HepG2 (cell line): ENCODE data around the gene DNAI4. TPM values are rescaled to one million over a fixed set of nuclear protein-coding genes. Genes with fewer than 3 reads are reported as not detected.

ENCODE experiments used
- ATAC-seq: fragments of 200-7000 bp; cut with Tn5 transposase; 3 replicates; pipeline ENCODE4 v1.9.1; 2020; ENCODE audit warnings: mild to moderate bottlenecking, moderate library complexity
- BruUV-seq: library from RNA; stranded (reverse); fragments of 400-500 nt; replicated peaks from 2 replicates; lab custom pipeline; 2021; lab: Mats Ljungman, UMichigan
- CTCF ChIA-PET: fragments of 300-600 bp; formaldehyde crosslinking; extraction: SDS; loops from one replicate; lab custom pipeline; 2021; ENCODE audit warnings: low total read pairs, inconsistent platforms, low intra/inter-chr PET ratio; lab: Yijun Ruan, JAX
- POLR2A ChIA-PET: fragments of 350-600 bp; sonication (Branson Sonifier 250); formaldehyde crosslinking; loops from one replicate; lab custom pipeline; 2020; ENCODE audit warnings: antibody characterized with exemption, inconsistent platforms; lab: Yijun Ruan, JAX
- DNase-seq: peaks from one replicate; pipeline ENCODE4 v3.0.0-alpha.2; 2015; ENCODE audit warnings: low spot score
- FAIRE-seq: peaks from 3 replicates; lab custom pipeline; 2011; peaks lifted over from hg19 to GRCh38; lab: Jason Lieb, UNC
- H2AFZ ChIP-seq: one replicate; pipeline ENCODE4 v1.6.1; 2011; ENCODE audit warnings: low read length, inconsistent platforms
- H3K27ac ChIP-seq: fragments of 300-600 bp; 3 replicates; pipeline ENCODE4 v1.8.0; 2011; ENCODE audit warnings: mixed run types, mild to moderate bottlenecking, mixed read lengths, low read length, inconsistent platforms; ENCODE audit not compliant: insufficient read depth; ENCODE audit errors: extremely low read length
- H3K27me3 ChIP-seq, 2 experiments: fragments of 200-600 bp in 1 of 2; 2 replicates in 1 of 2; 3 replicates in 1 of 2; pipeline versions ENCODE4 v1.6.0 to v1.8.0; 2011; ENCODE audit warnings: low read length in 2 of 2, mild to moderate bottlenecking in 2 of 2, moderate library complexity in 2 of 2, inconsistent platforms in 1 of 2; ENCODE audit not compliant: insufficient read depth in 2 of 2, control insufficient read depth in 1 of 2
- H3K36me3 ChIP-seq, 2 experiments: fragments of 200-600 bp in 1 of 2; replicated peaks in 1 of 2; 2 replicates in 1 of 2; 3 replicates in 1 of 2; pipeline versions ENCODE4 v1.5.1 to v1.8.0; 2011; ENCODE audit warnings: low read length in 2 of 2, inconsistent platforms in 1 of 2; ENCODE audit not compliant: insufficient read depth in 2 of 2, control insufficient read depth in 1 of 2
- H3K4me1 ChIP-seq: 2 replicates; pipeline ENCODE4 v1.5.1; 2012; ENCODE audit warnings: low read length, inconsistent platforms; ENCODE audit not compliant: insufficient read depth
- H3K4me2 ChIP-seq: 2 replicates; pipeline ENCODE4 v1.6.0; 2011; ENCODE audit warnings: low read depth, low read length, inconsistent platforms
- H3K4me3 ChIP-seq, 3 experiments: fragments of 200-600 bp in 1 of 3; sonication (generic), shearing (Covaris generic) in 1 of 3; replicated peaks in 1 of 3; 2 replicates each; pipeline ENCODE4 v1.5.1; 2011 to 2016; ENCODE audit warnings: low read length in 3 of 3, inconsistent platforms in 2 of 3, low read depth in 2 of 3, mild to moderate bottlenecking in 2 of 3, control low read depth in 1 of 3, mixed read lengths in 1 of 3; ENCODE audit not compliant: insufficient read depth in 1 of 3
- H3K79me2 ChIP-seq: one replicate; pipeline ENCODE4 v1.6.1; 2011; ENCODE audit warnings: low read length, inconsistent platforms; ENCODE audit not compliant: insufficient read depth
- H3K9ac ChIP-seq: 2 replicates; pipeline ENCODE4 v1.6.0; 2011; ENCODE audit warnings: mild to moderate bottlenecking, low read depth, low read length, inconsistent platforms; ENCODE audit not compliant: insufficient read depth
- H3K9me3 ChIP-seq: 2 replicates; pipeline ENCODE4 v1.5.1; 2012; ENCODE audit warnings: mild to moderate bottlenecking, low read length
- H4K20me1 ChIP-seq: 2 replicates; pipeline ENCODE4 v1.6.0; 2011; ENCODE audit warnings: inconsistent platforms, mild to moderate bottlenecking, low read length, moderate library complexity; ENCODE audit not compliant: insufficient read depth
- CC2D1A ChIP-seq: sonication (generic); formaldehyde crosslinking; IDR thresholded peaks from 2 replicates; pipeline ENCODE4 v1.8.1; 2023; ENCODE audit warnings: mild to moderate bottlenecking, missing genetic modification reagents
- ELF1 ChIP-seq: sonication (generic); formaldehyde crosslinking; IDR thresholded peaks from 2 replicates; pipeline ENCODE4 v1.4.0; 2020; ENCODE audit warnings: missing genetic modification reagents
- FOSL1 ChIP-seq: sonication (generic); formaldehyde crosslinking; IDR thresholded peaks from 2 replicates; pipeline ENCODE4 v1.9.0; 2021; ENCODE audit warnings: missing genetic modification reagents, borderline replicate concordance
- HMGXB3 ChIP-seq: sonication (generic); formaldehyde crosslinking; IDR thresholded peaks from 2 replicates; pipeline ENCODE4 v1.4.0; 2020; ENCODE audit warnings: missing genetic modification reagents, borderline replicate concordance
- PTBP1 ChIP-seq: fragments of 200-400 bp; formaldehyde crosslinking; IDR thresholded peaks from 2 replicates; pipeline ENCODE4 v1.6.1; 2018; ENCODE audit warnings: low read length, low read depth; ENCODE audit not compliant: poor library complexity, severe bottlenecking
- SMC3 ChIP-seq: IDR thresholded peaks from 2 replicates; pipeline ENCODE4 v1.6.1; 2011; ENCODE audit warnings: low read length, improper control_type of control experiment
- STAT6 ChIP-seq: sonication (generic); formaldehyde crosslinking; IDR thresholded peaks from 2 replicates; pipeline ENCODE4 v1.4.0; 2020; ENCODE audit warnings: missing genetic modification reagents, mild to moderate bottlenecking, borderline replicate concordance
- ZNF383 ChIP-seq: sonication (generic); formaldehyde crosslinking; IDR thresholded peaks from 2 replicates; pipeline ENCODE4 v1.4.0; 2020; ENCODE audit warnings: missing genetic modification reagents, mild to moderate bottlenecking, borderline replicate concordance
- ZSCAN30 ChIP-seq: sonication (generic); formaldehyde crosslinking; IDR thresholded peaks from 2 replicates; pipeline ENCODE4 v1.5.0; 2020; ENCODE audit warnings: mild to moderate bottlenecking, missing genetic modification reagents
- WGBS: methylation state at CpG from one replicate; pipeline ENCODE4 v1.1.6; 2017; ENCODE audit warnings: low lambda C conversion rate; 5-methylcytosine and 5-hydroxymethylcytosine counted together
- in situ Hi-C: cut with HindIII; loops from 2 replicates; pipeline ENCODE4 v1.10.0; 2017; ENCODE audit warnings: low pct_unique_long_range_greater_than_20kb; ENCODE audit not compliant: extremely low pct_ligation_motif_present
- intact Hi-C: fragments of 100-400 bp; cut with micrococcal nuclease; formaldehyde crosslinking; loops from one replicate; pipeline ENCODE4 v1.10.0; 2022; ENCODE audit not compliant: unreplicated experiment
- polyA plus RNA-seq, 8 experiments: library from polyadenylated mRNA; depleted of rRNA in 3 of 8; stranded (reverse) in 7 of 8; unstranded in 1 of 8; fragments of >200 nt; fragmentation: Illumina TruSeq in 4 of 8; extraction: Trizol in 4 of 8; gene quantifications; 2 replicates each; pipeline versions ENCODE4 v1.2.1 to v1.2.3, GENCODE V29; 2011 to 2016; ENCODE audit warnings: low read depth in 4 of 8, missing spikeins in 1 of 8, mixed read lengths in 1 of 8; ENCODE audit not compliant: insufficient read depth in 1 of 8
- total RNA-seq, 5 experiments: library from RNA; depleted of rRNA; stranded (reverse); fragments of >200 nt; fragmentation: Illumina TruSeq; extraction: Trizol; gene quantifications; 2 replicates each; pipeline ENCODE4 v1.2.3, GENCODE V29; 2016; ENCODE audit warnings: low read depth in 1 of 5

Gene DNAI4
- total and polyA plus RNA-seq, 2 of the 13 experiments (the other 11 are each of a cell fraction or from before 2014, with no cell fraction given), result 0.04 to 0.08 TPM

GRCh38 chr1:66867501-66867900 lies 57.2 kb downstream of the DNAI4 start:
- DNase-seq, result no peak
- CTCF ChIA-PET, result no interaction called here
- intact Hi-C loops, result no loop called here
- Histone ChIP-seq H2AFZ (no peak overlapping the region), H3K27me3 (no peaks in the 10 kb centered on the region), H3K27ac (no peak overlapping the region), H3K4me3 (no peak overlapping the region), H3K9me3 (no peaks in the 10 kb centered on the region), H3K9ac (no peak overlapping the region), H4K20me1 (no peaks in the 10 kb centered on the region), H3K4me1 (no peaks in the 10 kb centered on the region), H3K36me3 (no peaks in the 10 kb centered on the region), H3K4me2 (no peak overlapping the region), H3K79me2 (no peaks in the 10 kb centered on the region)
- ATAC-seq, result no peak
- BruUV-seq, result no TSS peak
- FAIRE-seq, result no peak
- TF ChIP-seq ZNF383 (no peak), ZSCAN30 (CRISPR knock-in tag) (no peak), CC2D1A (CRISPR knock-in tag) (no peak)
- POLR2A ChIA-PET, result no interaction called here
- in situ Hi-C loops, result no loop called here
- WGBS, result 17% methylated on average over 2 of the region's 2 CpGs

- ChIA-PET POLR2A (no interaction called here), CTCF (no interaction called here)
- H3K9ac ChIP-seq, result no peak overlapping the region
- 0% methylated on average over 3 of the region's 3 CpGs for WGBS
- no peaks in the 10 kb centered on the region for H3K27me3 ChIP-seq
- H3K79me2 ChIP-seq, result no peaks in the 10 kb centered on the region
- no peak overlapping the region for H2AFZ ChIP-seq
- no peak for DNase-seq
- no peaks in the 10 kb centered on the region for H3K36me3 ChIP-seq
- intact Hi-C loops, result no loop called here
- no TSS peak for BruUV-seq
- FAIRE-seq, result no peak
- H3K4me3 ChIP-seq, result no peak overlapping the region
- in situ Hi-C loops, result no loop called here
- H3K4me2 ChIP-seq, result no peak overlapping the region
- no peaks in the 10 kb centered on the region for H3K4me1 ChIP-seq
- no peak for ATAC-seq
- H3K9me3 ChIP-seq, result no peaks in the 10 kb centered on the region
- no peaks in the 10 kb centered on the region for H4K20me1 ChIP-seq
- no peak overlapping the region for H3K27ac ChIP-seq
- no peak for TF ChIP-seq ELF1
- no peak for TF ChIP-seq PTBP1
- TF ChIP-seq SMC3, result no peak
- no peak for TF ChIP-seq STAT6 (CRISPR knock-in tag)
- no peak for TF ChIP-seq HMGXB3 (CRISPR knock-in tag)
- TF ChIP-seq FOSL1 (CRISPR knock-in tag), result no peak
These were observed 64.1 kb downstream of the DNAI4 start for GRCh38 chr1:66860529-66860928.
